GM19351 (cell line): ENCODE measurements around the gene ZFYVE26.
"Not testable (repeated sequence)": the region's sequence is repeated elsewhere in the genome, so short reads cannot be mapped to it uniquely, and the experiment has no call there.

Experiments
- ATAC-seq: cut with Tn5 transposase; IDR thresholded peaks from one replicate; pipeline ENCODE4 v1.9.1; 2021; ENCODE audit warnings: mild to moderate bottlenecking, moderate library complexity; ENCODE audit not compliant: unreplicated experiment

Gene ZFYVE26

GRCh38 chr14:67816326-67817002 lies at the start of gene ZFYVE26:
ZFYVE26 (minus strand) TSS chr14:67816590; CDS start chr14:67815963, 627 bp downstream.
- peak; percentile 79 for ATAC-seq

- no peak for ATAC-seq
Measured at GRCh38 chr14:67863223-67863622, 46.8 kb upstream of the ZFYVE26 start.

- no peak for ATAC-seq
Measured at GRCh38 chr14:67859169-67859749, 42.9 kb upstream of the ZFYVE26 start.

- no peak for ATAC-seq
Measured at GRCh38 chr14:67857778-67858350, 41.5 kb upstream of the ZFYVE26 start.

GRCh38 chr14:67856827-67857226 lies 40.4 kb upstream of the ZFYVE26 start:
- no peak for ATAC-seq

GRCh38 chr14:67853715-67854114 lies 37.3 kb upstream of the ZFYVE26 start:
- ATAC-seq, result no peak

- no peak for ATAC-seq
Measured at GRCh38 chr14:67852926-67853604, 36.7 kb upstream of the ZFYVE26 start.

GRCh38 chr14:67851785-67852410 lies 35.5 kb upstream of the ZFYVE26 start:
- no peak for ATAC-seq

GRCh38 chr14:67850066-67850830 lies 33.9 kb upstream of the ZFYVE26 start:
- ATAC-seq, result no peak

- ATAC-seq, result no peak
Measured at GRCh38 chr14:67846029-67846610, 29.7 kb upstream of the ZFYVE26 start.

GRCh38 chr14:67837011-67837624 lies 20.7 kb upstream of the ZFYVE26 start:
- ATAC-seq, result no peak

- ATAC-seq, result no peak
Measured at GRCh38 chr14:67835596-67835995, 19.2 kb upstream of the ZFYVE26 start.

GRCh38 chr14:67833403-67833802 lies 17.0 kb upstream of the ZFYVE26 start:
- no peak for ATAC-seq

GRCh38 chr14:67831113-67831512 lies 14.7 kb upstream of the ZFYVE26 start:
- ATAC-seq, result no peak

- ATAC-seq, result no peak
Measured at GRCh38 chr14:67821121-67821520, 4.7 kb upstream of the ZFYVE26 start.

- ATAC-seq, result no peak
Measured at GRCh38 chr14:67820428-67820971, 4.1 kb upstream of the ZFYVE26 start.

- ATAC-seq, result peak; percentile 71
Measured at GRCh38 chr14:67819563-67820421, 3.4 kb upstream of the ZFYVE26 start, which contains the start of gene RAD51B. RAD51B (plus strand) TSS chr14:67819779.

GRCh38 chr14:67818476-67818875 lies 2.1 kb upstream of the ZFYVE26 start:
- ATAC-seq, result not testable (repeated sequence)
